ENCODE measurements around the gene CNRIP1. TPM values are rescaled to one million over a fixed set of nuclear protein-coding genes. Genes with fewer than 3 reads are reported as not detected.

CNRIP1 gene
- total RNA-seq, 1 experiment from 2014 or later: 1.4 TPM

GRCh38 chr2:68311033-68311432 is 8.7 kb downstream of the CNRIP1 start:
- ChIA-PET POLR2A (interaction anchor here (0.6 kb wide), 1 partner anchor 9 kb away, joined by 5 read pairs; no protein-coding TSS in a partner anchor), CTCF (no interaction called here)
- peaks cover 15% of the 10 kb centered on the region for H3K27me3 Mint-ChIP-seq (ENCODE audit: low read depth)
- no peak for TF ChIP-seq TEAD4 (CRISPR knock-in tag; IDR thresholded peaks at IDR 0.05)
- no peak for TF ChIP-seq EMX1 (CRISPR knock-in tag; IDR thresholded peaks at IDR 0.05)
- TF ChIP-seq FOXP4 (CRISPR knock-in tag; IDR thresholded peaks at IDR 0.05): no peak
- TF ChIP-seq CDX4 (CRISPR knock-in tag; IDR thresholded peaks at IDR 0.05; ENCODE audit: borderline replicate concordance): no peak
- no peak for TF ChIP-seq JAZF1 (CRISPR knock-in tag; IDR thresholded peaks at IDR 0.05)
- TF ChIP-seq PREB (CRISPR knock-in tag; IDR thresholded peaks at IDR 0.05; ENCODE audit: borderline replicate concordance): no peak
- no peak for TF ChIP-seq ZNF232 (CRISPR knock-in tag; IDR thresholded peaks at IDR 0.05)
- no peak for TF ChIP-seq USF1 (CRISPR knock-in tag; IDR thresholded peaks at IDR 0.05)
- no peak for TF ChIP-seq CREM (CRISPR knock-in tag; IDR thresholded peaks at IDR 0.05)
- TF ChIP-seq CTCF (IDR thresholded peaks at IDR 0.05): no peak
- no peak for TF ChIP-seq GABPB1 (CRISPR knock-in tag; IDR thresholded peaks at IDR 0.05)
- no peak for TF ChIP-seq PRDM15 (CRISPR knock-in tag; IDR thresholded peaks at IDR 0.05)
- no peak for TF ChIP-seq ESRRA (CRISPR knock-in tag; IDR thresholded peaks at IDR 0.05; ENCODE audit: borderline replicate concordance)
- ATAC-seq: no peak
- H3K4me3 Mint-ChIP-seq: no peak overlapping the region
- no peaks in the 10 kb centered on the region for H3K36me3 Mint-ChIP-seq
- no peak overlapping the region for H3K27ac Mint-ChIP-seq
- no peak for DNase-seq (ENCODE audit: low spot score)
- H3K4me1 Mint-ChIP-seq: no peaks in the 10 kb centered on the region
- no peaks in the 10 kb centered on the region for H3K9me3 Mint-ChIP-seq

GRCh38 chr2:68309426-68309825 is 10.3 kb downstream of the CNRIP1 start:
- no peaks in the 10 kb centered on the region for H3K36me3 Mint-ChIP-seq
- DNase-seq (ENCODE audit: low spot score): no peak
- CTCF ChIA-PET: interaction anchor here (1.2 kb wide), 1 partner anchor 16 kb away, joined by 7 read pairs; no protein-coding TSS in a partner anchor
- POLR2A ChIA-PET: interaction anchor here (0.6 kb wide), 1 partner anchor 24 kb away, joined by 4 read pairs; no protein-coding TSS in a partner anchor
- no peaks in the 10 kb centered on the region for H3K4me1 Mint-ChIP-seq
- H3K4me3 Mint-ChIP-seq: no peak overlapping the region
- H3K27me3 Mint-ChIP-seq (ENCODE audit: low read depth): peaks cover 9% of the 10 kb centered on the region; the same call in 1 of the 2 replicates
- no peaks in the 10 kb centered on the region for H3K9me3 Mint-ChIP-seq
- ATAC-seq: no peak
- no peak overlapping the region for H3K27ac Mint-ChIP-seq
- no peak for TF ChIP-seq HMGA2 (CRISPR knock-in tag; IDR thresholded peaks at IDR 0.05)
- no peak for TF ChIP-seq SMAD3 (CRISPR knock-in tag; IDR thresholded peaks at IDR 0.05; ENCODE audit: borderline replicate concordance)
- no peak for TF ChIP-seq RORB (CRISPR knock-in tag; IDR thresholded peaks at IDR 0.05)
- no peak for TF ChIP-seq ZNF532 (CRISPR knock-in tag; IDR thresholded peaks at IDR 0.05; ENCODE audit: borderline replicate concordance)
- no peak for TF ChIP-seq ZBTB21 (CRISPR knock-in tag; IDR thresholded peaks at IDR 0.05; ENCODE audit: borderline replicate concordance)
- no peak for TF ChIP-seq ERG (CRISPR knock-in tag; IDR thresholded peaks at IDR 0.05)
